Measurements from ENCODE around the gene PLPPR3.
"Not testable (repeated sequence)": the region's sequence is repeated elsewhere in the genome, so short reads cannot be mapped to it uniquely, and the experiment has no call there.

The PLPPR3 gene

DNA sequence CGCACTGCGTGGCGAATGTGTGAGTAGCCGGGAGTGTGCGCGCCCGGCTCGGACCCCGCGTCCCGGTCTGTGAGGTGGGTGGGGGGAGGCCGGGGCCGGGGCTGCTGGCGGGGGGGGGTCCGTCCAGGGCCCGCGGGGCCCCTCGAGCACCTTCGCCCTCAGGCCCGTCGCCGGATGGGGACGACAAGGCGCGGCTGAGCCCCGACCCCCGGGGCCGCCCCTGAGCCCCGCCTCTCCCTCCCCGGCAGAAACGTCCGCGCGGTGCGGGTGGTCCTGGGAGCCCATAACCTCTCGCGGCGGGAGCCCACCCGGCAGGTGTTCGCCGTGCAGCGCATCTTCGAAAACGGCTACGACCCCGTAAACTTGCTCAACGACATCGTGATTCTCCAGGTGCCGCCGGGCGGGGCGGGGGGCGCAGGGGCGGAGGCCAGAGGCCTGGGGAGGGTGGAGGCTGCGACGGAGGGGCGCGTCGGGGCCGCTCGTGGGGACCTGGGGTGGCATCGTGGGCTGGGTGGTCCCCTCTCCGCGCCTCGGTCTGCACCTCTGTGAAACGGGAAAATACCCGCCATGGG, 31.3 kb upstream of the PLPPR3 start:
- DNase-seq: no peak

DNA sequence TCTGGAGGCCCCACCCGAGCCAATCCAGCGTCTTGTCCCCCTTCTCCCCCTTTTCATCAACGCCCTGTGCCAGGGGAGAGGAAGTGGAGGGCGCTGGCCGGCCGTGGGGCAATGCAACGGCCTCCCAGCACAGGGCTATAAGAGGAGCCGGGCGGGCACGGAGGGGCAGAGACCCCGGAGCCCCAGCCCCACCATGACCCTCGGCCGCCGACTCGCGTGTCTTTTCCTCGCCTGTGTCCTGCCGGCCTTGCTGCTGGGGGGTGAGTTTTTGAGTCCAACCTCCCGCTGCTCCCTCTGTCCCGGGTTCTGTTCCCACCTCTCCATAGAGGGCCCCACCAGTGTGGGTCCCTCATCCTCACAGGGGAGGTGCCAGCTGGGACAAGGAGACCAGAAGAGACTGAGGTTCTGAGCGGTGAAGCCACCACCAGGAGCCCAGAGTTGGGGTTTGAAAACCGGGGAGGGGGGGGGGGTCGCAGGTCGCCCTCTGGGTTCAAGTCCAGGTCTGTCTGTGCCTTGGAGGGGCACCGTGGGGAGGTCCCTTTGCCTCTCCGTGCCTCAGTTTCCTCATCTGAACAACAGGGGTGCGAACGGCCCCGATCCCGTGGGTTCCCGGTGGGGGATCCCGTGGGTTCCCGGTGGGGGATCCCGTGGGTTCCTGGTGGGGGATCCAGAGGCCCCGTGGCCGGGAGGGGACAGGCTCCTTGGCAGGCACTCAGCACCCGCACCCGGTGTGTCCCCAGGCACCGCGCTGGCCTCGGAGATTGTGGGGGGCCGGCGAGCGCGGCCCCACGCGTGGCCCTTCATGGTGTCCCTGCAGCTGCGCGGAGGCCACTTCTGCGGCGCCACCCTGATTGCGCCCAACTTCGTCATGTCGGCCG, 30.6 kb upstream of the PLPPR3 start, which contains the start of gene ELANE:
TSS of gene ELANE (plus strand) at position 168 of the 878 bp plus-strand sequence. CDS start at position 194, 26 bp downstream.
- DNase-seq: no peak

DNA sequence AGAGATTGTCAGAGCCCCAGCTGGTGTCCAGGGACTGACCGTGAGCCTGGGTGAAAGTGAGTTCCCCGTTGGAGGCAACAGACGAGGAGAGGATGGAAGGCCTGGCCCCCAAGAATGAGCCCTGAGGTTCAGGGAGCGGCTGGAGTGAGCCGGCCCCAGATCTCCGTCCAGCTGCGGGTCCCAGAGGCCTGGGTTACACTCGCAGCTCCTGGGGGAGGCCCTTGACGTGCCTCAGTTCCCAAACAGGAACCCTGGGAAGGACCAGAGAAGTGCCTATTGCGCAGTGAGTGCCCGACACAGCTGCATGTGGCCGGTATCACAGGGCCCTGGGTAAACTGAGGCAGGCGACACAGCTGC, 29.2 kb upstream of the PLPPR3 start:
- DNase-seq: no peak

DNA sequence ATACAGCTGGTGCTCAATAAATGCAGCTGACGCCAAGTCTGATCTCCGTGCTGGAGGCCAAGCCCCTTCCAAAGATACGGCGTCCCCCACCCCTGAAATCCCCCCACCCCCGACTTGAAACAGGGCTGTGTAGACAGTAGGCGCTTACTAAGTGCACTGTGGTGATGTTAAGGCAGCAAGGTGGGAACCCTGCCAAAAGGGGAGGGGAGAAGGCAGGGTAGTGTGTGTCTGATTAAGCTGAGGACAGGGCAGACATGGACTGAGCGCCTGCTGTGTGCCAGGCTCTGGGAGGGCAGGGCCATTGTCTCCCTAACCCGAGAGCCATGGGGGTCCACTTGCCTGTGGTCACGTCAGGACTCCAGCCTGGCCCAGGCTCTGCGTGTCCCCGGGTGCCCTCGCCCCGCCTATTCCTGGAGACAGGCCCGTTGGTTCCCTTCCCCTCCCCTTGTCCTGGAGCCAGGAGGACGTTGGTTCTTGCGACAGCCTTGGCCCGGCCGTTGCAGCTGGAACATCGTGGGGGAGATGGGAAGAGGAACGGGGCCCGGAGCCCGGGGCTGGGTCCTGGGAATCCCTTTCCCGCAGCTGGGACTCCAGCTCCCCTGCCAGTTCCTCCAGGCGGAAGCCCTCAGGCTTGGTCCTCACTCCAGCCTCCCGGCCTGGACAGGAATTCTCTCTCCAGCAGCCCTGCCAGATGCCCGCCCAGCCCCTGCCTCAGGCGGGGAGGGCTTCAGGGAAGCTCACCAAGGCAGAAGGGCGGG, 28.6 kb upstream of the PLPPR3 start:
- DNase-seq: peak; percentile 56

DNA sequence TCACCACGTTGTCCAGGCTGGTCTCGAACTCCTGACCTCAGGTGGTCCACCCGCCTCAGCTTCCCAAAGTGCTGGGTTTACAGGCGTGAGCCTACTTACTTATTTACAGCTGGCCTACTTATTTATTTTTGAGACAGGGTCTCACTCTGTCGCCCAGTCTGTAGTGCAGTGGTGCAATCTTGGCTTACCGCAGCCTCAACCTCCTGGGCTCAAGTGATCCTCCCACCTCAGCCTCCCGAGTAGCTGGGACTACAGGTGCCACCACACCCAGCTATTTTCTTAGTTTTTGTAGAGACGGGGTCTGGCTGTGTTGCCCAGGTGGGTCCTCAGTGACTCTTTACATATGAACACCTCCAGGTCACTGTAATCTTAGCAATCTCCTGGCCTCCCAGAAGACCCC, 27.4 kb upstream of the PLPPR3 start:
- not testable (repeated sequence) for DNase-seq

DNA sequence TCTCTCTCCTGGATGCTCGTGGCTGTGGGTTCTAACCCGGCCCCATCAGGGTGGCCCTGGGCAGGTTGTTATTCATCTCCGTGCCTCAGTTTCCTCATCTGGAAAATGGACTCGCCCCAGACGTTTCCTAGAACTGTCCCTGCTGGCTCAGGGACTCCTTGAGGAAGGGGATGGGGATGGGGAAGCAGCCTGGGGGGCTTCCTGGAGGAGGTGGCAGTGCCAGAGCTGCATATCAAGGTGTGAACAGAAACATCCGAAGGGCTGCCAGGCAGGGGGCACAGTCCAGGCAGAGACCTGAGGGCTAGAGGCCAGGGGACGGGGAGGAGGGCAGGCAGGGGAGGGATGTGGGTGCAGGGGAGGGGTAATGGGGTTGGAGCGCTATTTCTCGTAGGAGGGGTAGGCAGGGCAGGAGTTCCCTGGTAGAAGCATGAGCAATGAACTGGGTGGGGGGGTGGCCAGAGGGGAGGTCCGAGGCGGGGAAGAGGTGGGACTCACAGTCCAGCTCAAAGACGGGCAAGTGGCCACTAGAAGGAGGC, 26.7 kb upstream of the PLPPR3 start:
- no peak for DNase-seq

DNA sequence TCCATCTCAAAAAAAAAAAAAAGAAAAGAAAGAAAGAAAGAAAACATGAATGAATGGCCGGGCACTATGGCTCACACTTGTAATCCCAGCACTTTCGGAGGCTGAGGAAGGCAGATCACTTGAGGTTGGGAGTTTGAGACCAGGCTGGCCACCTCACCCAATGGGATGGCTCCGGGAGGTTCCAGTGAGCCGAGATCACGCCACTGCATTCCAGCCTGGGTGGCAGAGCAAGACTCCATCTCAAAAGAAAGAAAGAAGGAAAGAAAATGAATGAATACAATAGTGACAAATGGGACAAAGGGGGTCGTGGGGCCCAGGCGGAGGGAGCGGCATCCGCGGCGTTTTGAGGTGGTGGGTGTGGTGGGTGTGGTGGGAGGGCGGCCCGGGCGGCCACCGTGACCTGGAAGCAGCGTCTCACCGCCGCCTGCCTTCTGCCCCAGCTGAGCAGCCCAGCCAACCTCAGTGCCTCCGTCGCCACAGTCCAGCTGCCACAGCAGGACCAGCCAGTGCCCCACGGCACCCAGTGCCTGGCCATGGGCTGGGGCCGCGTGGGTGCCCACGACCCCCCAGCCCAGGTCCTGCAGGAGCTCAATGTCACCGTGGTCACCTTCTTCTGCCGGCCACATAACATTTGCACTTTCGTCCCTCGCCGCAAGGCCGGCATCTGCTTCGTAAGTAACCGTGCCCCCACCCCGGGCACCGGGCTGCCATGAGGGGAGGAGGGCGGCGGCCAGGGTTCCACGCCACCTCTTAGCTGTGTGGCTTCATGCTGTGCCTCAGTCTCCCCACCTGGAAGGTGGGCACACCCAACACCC, 24.2 kb upstream of the PLPPR3 start:
- no peak for DNase-seq

DNA sequence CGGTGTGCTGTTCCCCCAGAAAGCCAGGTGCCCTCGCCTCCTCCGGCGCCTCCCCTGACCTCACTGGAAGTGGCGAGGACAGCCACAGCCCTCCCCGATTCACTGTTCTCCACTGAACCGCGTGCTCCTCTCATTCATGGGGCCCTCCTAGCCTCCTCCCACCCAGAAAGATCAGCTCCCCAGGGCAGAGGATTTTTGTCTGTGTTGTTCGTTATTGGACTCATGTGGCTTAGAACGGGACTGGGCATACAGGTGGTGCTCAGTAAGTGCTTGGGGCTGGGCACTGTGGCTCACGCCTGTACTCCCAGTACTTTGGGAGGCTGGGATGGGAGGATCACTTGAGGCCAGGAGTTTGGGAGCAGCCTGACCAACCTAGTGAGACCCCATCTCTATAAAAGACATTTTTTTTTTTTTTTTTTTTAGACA, 22.8 kb upstream of the PLPPR3 start:
- peak; percentile 75 for DNase-seq

DNA sequence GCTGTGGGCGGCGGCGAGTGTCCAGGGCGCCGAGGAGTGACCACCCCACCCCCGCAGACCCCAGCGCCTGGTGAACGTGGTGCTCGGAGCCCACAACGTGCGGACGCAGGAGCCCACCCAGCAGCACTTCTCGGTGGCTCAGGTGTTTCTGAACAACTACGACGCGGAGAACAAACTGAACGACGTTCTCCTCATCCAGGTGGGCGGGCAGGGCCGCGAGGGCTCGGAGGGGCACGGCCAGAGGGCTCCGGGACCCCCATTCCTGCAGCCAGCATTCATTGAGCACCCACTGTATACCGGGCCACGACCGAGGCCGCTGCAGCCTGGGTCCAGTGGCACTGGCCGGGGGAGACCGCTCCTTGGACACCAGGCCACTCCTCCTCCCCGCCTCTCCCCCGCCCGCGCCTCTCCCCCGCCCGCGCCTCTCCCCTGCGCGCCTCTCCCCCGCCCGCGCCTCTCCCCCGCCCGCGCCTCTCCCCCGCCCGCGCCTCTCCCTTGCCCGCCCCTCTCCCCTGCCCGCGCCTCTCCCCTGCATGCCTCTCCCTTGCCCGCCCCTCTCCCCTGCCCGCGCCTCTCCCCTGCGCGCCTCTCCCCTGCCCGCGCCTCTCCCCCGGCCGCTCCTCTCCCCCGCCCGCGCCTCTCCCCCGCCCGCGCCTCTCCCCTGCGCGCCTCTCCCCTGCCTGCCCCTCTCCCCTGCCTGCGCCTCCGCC, 22.2 kb upstream of the PLPPR3 start:
- no peak for DNase-seq

DNA sequence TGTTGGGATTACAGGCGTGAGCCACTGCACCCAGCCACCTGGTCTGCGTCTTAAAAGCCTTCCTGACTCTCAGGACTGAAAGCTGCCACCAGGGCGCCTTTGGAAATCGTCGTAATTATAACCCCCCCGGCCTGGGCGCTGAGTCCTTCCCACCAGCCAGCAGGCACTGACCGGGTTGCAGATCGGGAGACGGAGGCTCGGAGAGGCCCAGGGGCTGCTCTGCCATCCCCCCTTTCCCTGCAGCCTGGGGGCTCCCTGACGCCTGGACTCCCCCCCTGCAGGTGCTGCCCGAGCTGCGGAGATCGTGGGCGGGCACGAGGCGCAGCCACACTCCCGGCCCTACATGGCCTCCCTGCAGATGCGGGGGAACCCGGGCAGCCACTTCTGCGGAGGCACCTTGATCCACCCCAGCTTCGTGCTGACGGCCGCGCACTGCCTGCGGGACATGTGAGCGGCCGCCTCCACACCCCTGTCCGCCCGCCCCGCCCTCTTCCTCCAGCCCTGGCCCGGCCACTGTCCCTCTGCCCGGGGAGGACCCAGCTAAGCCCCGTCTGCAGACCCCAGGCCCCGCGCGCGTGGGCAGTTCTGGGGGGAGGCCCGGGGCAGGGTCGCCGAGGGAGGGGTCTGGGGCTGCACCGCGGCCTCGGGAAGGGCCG, 21.6 kb upstream of the PLPPR3 start:
- peak; percentile 56 for DNase-seq

DNA sequence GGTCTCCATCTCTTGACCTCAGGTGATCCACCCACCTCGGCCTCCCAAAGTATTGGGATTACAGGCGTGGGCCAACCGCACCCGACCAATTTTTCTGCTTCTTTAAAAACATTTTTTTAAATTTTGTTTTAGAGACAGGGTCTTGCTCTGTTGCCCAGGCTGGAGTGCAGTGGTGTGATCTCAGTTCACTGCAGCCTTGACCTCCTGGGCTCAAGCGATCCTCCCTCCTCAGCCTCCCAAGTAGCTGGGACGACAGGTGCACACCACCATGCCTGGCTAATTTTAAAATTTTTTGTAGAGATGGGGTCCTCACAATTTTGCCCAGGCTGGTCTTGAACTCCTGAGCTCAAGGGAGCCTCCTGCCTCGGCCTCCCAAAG, 21.0 kb upstream of the PLPPR3 start:
- not testable (repeated sequence) for DNase-seq

DNA sequence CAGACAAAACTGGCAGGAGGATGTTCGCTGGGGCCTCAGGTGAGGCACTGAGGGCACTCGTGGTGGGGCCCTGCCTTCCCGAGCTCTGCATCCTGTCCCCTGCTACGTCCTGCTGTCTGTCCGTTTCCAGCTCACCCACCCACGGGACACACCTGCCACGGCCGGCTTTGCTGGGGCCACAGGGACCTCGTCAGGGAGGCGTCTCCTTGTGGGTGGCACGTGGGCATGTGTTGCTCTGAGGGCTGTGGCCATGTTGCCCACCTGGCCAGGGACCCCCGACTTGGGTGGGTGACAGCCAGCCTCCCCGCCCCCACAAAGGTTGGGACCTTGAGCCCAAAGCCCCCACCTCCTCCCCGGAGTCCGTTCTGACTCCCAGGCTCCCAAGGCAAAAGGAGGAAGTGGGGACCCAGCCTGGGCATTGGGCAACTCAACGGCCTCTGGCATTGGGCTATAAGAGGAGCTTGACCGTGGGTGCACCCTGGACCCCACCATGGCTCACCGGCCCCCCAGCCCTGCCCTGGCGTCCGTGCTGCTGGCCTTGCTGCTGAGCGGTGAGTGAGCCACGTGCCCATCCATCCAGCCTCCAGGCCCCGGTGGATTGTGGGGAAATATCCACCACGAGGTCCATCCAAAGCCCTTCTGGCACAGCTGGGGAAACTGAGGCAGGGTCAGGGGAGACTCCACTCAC, 18.9 kb upstream of the PLPPR3 start, which contains the start of gene PRTN3:
TSS of gene PRTN3 (plus strand) at position 481 of the 688 bp plus-strand sequence. CDS start at position 491, 10 bp downstream.
- DNase-seq: no peak

DNA sequence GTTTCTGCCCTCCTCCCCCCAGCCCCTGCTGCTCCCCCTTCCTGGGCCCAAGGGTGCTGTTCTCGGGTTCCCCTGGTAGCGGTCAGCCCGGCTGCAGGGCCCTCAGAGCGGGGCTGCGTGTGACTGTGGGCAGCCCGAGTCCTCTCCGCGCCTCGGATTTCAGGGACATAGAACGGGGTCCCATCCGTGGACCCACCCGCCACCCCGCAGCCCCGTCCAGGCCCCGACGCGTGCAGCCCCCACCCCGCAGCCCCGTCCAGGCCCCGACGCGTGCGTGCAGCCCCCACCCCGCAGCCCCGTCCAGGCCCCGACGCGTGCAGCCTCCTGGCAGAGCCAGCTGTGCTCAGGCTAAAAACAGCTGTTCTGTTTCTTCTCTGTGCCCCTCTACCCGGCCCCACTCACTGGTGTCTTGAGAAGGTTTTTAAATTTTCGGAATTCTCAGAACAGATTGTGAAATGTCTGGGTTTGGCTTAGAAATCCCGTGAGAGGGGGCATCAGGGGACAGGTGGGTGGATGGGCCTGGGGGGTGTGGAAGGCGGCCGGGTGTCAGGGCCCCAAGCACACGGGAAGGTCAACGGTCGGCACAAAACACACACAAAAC, 13.6 kb upstream of the PLPPR3 start:
- no peak for DNase-seq

DNA sequence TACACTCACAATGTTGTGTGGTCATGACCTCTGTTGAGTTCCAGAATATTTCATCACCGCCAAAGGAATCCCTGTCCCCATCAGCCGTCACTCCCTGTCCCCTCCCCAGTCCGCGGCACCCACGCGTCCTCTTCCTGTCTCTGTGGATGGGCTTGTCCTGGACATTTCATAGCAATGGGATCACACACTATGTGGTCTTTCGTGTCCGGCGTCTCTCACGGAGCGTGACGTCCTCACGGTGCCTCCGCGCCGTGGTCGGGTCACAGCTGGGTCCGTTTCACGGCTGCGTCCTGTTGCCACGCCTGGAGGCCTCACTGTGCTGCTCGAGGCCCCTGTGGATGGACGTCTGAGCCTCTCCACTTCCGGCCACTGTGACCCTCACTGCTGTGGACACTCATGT, 12.5 kb upstream of the PLPPR3 start:
- no peak for DNase-seq

DNA sequence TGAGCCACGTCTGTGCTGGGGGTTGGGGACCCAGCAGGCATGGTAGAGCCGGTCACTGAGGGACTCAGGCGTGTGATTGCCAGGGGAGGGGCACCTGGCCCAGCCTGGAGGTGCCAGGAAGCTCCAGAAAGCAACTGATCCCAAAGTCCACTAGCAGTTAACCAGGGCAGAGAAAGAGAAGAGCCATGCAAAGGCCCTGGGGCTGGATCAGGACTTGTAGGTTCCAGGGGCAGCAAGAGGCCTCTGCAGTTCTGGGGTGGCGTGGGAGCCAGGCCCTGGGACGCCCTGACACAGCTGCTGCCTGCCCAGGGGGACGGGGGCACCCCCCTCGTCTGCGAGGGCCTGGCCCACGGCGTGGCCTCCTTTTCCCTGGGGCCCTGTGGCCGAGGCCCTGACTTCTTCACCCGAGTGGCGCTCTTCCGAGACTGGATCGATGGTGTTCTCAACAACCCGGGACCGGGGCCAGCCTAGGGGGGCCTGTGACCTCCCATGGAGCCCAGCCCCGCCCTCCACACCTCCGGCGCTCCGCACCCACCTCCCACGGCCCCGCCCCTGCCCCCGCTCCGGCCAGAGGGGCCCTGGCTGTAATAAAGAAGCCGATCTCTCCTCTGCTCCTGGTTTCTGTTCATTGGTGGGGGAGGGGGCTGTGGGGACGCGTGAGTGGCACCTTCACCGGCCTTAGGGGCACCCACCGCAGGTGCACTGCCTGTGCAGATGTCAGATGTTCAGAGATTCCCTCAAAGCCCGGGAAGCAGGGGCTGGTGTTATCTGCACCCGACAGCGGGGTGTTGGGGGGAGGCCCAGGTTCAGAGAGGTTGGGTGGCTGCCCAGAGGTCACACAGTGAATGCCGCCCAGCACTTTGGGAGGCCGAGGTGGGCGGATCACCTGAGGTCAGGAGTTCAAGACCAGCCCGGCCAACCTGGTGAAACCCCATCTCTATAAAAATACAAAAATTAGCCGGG, 9.9 kb upstream of the PLPPR3 start:
- no peak for DNase-seq

DNA sequence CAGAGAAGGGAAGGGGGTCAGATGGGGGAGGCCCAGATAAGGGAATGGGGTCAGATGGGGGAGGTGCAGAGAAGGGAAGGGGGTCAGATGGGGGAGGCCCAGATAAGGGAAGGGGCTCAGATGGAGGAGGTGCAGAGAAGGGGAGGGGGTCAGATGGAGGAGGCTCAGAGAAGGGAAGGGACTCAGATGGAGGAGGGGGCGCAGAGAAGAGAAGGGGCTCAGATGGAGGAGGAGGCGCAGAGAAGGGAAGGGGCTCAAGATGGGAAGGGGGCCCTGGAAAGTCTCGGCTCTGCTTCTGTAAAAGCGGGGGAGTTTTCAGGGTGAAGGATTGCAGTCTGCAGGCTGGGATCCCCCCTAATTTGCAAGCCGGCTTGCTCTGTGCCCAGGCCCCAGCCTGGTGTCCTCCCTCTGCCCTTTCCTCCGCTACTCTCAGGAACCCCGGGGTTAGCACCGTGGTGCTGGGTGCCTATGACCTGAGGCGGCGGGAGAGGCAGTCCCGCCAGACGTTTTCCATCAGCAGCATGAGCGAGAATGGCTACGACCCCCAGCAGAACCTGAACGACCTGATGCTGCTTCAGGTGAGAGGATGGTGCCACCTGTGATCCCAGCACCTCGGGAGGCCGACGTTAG, 7.5 kb upstream of the PLPPR3 start:
- DNase-seq: no peak

DNA sequence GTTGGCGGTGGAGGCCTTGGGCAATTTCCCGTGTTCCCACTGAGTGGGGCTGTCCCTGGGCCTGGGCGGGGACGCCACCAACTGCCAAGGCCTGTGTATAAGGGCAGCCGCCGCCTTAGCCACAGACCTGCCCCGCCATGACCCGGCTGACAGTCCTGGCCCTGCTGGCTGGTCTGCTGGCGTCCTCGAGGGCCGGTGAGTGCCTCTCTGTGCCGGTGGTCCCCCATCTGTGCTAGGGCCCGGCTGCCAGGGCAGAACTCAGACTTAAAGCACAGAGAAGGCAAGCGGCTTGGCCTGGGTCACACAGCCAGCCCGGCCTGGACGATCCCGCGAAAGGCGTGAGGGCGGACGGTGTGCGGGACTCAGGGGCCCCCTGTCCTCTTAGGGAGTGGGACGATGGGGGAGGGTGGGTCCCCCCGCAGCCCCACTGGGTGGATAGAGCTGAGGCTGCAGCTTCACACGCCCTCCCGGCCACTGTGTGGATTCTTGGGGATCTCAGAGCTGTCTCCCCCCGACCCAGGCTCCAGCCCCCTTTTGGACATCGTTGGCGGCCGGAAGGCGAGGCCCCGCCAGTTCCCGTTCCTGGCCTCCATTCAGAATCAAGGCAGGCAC, 6.1 kb upstream of the PLPPR3 start, which contains the start of gene AZU1:
TSS of gene AZU1 (plus strand) at position 128 of the 612 bp plus-strand sequence. CDS start at position 138, 10 bp downstream.
- no peak for DNase-seq

DNA sequence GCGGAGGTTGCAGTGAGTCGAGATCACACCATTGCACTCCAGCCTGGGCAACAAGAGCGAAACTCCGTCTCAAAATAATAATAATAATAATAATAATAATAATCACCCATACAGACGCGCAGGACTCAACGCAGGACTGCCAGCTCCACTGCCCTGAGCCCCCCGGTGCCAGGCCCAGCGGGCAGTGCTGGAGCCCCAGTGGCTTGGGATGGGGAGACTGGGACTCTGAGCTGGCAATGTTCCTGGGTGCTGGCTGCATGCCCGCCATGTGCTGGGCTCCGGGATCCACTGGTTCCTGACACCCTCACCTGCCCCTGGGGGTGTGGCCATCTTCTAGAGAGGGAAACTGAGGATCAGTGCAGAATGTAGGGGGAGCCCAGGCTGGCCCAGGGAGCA, 5.6 kb upstream of the PLPPR3 start:
- no peak for DNase-seq

Measured in RPMI8226 (cell line).